Measurements from ENCODE around the gene RSPO1. TPM values are rescaled to one million over a fixed set of nuclear protein-coding genes. Genes with fewer than 3 reads are reported as not detected.

RSPO1 gene
- polyA plus RNA-seq, 1 donor (not counting 4 experiments of a cell fraction or from before 2014, with no cell fraction given): not detected

DNA sequence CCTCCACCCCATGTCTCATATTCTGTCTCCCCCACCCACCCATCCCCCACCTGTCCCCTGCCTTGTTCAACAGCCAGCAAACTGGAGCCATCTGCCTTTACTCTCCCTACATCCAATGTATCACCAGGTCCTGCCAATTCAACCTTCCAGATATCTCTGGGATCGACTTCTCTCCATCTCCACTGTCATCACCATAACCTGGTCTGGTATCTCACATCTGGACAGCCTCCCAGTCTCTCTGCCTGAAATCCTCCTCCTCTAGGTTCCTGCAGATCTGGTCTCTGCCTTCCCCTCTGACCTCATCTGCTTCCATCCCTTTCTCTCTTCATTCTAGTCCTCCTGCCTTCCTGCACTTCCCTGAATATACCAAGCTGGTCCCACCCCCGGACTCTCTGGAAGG lies 35.4 kb upstream of the RSPO1 start:
- no peak for FAIRE-seq
- Histone ChIP-seq H3K4me2 (ENCODE audit: control insufficient read depth, extremely low read depth, insufficient read depth, low read depth, low read length) (no peak overlapping the region), H4K20me1 (ENCODE audit: control insufficient read depth, extremely low read depth, insufficient read depth, low read length) (no peaks in the 10 kb centered on the region), H3K4me3 (ENCODE audit: control insufficient read depth in 2 of 3, extremely low read depth in 1 of 3, insufficient read depth in 2 of 3, low read depth in 1 of 3, low read length in 3 of 3) (no peak overlapping the region), H3K9ac (ENCODE audit: control insufficient read depth, extremely low read depth, insufficient read depth, low read length) (no peak overlapping the region), H3K27ac (ENCODE audit: control insufficient read depth, insufficient read depth, low read length) (no peak overlapping the region), H3K9me3 (ENCODE audit: control insufficient read depth, low read depth, low read length) (no peaks in the 10 kb centered on the region), H2AFZ (ENCODE audit: control insufficient read depth, low read length) (no peak overlapping the region), H3K27me3 (ENCODE audit: control insufficient read depth, extremely low read depth, insufficient read depth, low read length) (peaks cover 26% of the 10 kb centered on the region), H3K36me3 (ENCODE audit: control insufficient read depth in 2 of 2, extremely low read depth in 1 of 2, insufficient read depth in 2 of 2, low read length in 2 of 2) (no peaks in the 10 kb centered on the region), H3K9me1 (ENCODE audit: control insufficient read depth, extremely low read depth, insufficient read depth, low read length) (no peaks in the 10 kb centered on the region), H3K4me1 (ENCODE audit: control insufficient read depth, extremely low read depth, insufficient read depth, low read length) (no peaks in the 10 kb centered on the region), H3K79me2 (ENCODE audit: control insufficient read depth, insufficient read depth, low read length) (no peaks in the 10 kb centered on the region)
- no peak for TF ChIP-seq EZH2 (IDR thresholded peaks at IDR 0.05; ENCODE audit: low read length)
- TF ChIP-seq, protein P1, sequence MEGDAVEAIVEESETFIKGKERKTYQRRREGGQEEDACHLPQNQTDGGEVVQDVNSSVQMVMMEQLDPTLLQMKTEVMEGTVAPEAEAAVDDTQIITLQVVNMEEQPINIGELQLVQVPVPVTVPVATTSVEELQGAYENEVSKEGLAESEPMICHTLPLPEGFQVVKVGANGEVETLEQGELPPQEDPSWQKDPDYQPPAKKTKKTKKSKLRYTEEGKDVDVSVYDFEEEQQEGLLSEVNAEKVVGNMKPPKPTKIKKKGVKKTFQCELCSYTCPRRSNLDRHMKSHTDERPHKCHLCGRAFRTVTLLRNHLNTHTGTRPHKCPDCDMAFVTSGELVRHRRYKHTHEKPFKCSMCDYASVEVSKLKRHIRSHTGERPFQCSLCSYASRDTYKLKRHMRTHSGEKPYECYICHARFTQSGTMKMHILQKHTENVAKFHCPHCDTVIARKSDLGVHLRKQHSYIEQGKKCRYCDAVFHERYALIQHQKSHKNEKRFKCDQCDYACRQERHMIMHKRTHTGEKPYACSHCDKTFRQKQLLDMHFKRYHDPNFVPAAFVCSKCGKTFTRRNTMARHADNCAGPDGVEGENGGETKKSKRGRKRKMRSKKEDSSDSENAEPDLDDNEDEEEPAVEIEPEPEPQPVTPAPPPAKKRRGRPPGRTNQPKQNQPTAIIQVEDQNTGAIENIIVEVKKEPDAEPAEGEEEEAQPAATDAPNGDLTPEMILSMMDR (optimal IDR thresholded peaks at IDR 0.05 in 1 of 3, IDR thresholded peaks at IDR 0.05 in 1 of 3, conservative IDR thresholded peaks at IDR 0.05 in 1 of 3; ENCODE audit: extremely low read depth in 1 of 3, insufficient read depth in 2 of 3, low read length in 3 of 3): no peak
- no peak for DNase-seq (ENCODE audit: low read depth, low spot score)
- dilution Hi-C loops (cut with MboI; ENCODE audit: extremely low pct_ligation_motif_present, low sequenced_read_pairs): no loop called here

DNA sequence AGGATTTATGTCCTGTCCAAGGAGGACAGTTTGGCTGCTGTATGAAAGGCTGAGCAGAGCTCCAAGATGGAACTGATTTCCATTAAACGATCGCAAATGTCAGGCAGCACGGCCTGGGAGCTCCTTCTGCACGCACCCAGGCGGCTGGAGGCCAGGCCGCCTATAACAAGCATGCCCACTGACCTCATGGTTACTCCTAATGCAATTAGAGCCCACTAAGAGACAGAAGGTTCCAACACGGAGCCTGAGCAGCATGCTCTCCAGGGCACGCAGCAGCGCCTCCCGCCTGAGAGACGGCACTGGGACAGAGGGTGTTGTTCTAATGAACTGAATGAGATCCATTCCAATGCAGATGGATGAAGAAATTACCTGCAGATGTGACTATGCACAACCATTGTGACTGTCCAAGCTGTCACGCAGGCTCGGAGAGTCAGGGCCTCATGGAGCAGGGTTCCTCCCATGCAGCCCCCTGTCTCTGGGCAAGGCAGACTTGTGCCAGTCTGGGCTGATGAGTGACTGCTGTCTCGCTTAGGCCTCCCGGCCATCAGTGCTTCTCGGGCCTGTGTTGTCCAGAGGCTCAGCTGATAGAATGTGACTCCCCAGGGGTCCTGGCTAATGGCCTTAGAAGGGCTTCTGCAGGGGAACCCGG lies 32.5 kb upstream of the RSPO1 start:
- H3K9me1 ChIP-seq (ENCODE audit: control insufficient read depth, extremely low read depth, insufficient read depth, low read length): no peaks in the 10 kb centered on the region
- H3K4me2 ChIP-seq (ENCODE audit: control insufficient read depth, extremely low read depth, insufficient read depth, low read depth, low read length): no peak overlapping the region
- DNase-seq (ENCODE audit: low read depth, low spot score) (no peak), FAIRE-seq (no peak)
- no peak for TF ChIP-seq EZH2 (IDR thresholded peaks at IDR 0.05; ENCODE audit: low read length)
- TF ChIP-seq, protein P1 (optimal IDR thresholded peaks at IDR 0.05 in 1 of 3, IDR thresholded peaks at IDR 0.05 in 1 of 3, conservative IDR thresholded peaks at IDR 0.05 in 1 of 3; ENCODE audit: extremely low read depth in 1 of 3, insufficient read depth in 2 of 3, low read length in 3 of 3): no peak
- H2AFZ ChIP-seq (ENCODE audit: control insufficient read depth, low read length): no peak overlapping the region
- no peak overlapping the region for H3K27ac ChIP-seq (ENCODE audit: control insufficient read depth, insufficient read depth, low read length)
- no peak overlapping the region for H3K4me3 ChIP-seq (ENCODE audit: control insufficient read depth in 2 of 3, extremely low read depth in 1 of 3, insufficient read depth in 2 of 3, low read depth in 1 of 3, low read length in 3 of 3)
- H3K36me3 ChIP-seq (ENCODE audit: control insufficient read depth in 2 of 2, extremely low read depth in 1 of 2, insufficient read depth in 2 of 2, low read length in 2 of 2): no peaks in the 10 kb centered on the region
- no peak overlapping the region for H3K9ac ChIP-seq (ENCODE audit: control insufficient read depth, extremely low read depth, insufficient read depth, low read length)
- no peaks in the 10 kb centered on the region for H4K20me1 ChIP-seq (ENCODE audit: control insufficient read depth, extremely low read depth, insufficient read depth, low read length)
- H3K4me1 ChIP-seq (ENCODE audit: control insufficient read depth, extremely low read depth, insufficient read depth, low read length): peaks cover under 1% of the 10 kb centered on the region
- H3K9me3 ChIP-seq (ENCODE audit: control insufficient read depth, low read depth, low read length): no peaks in the 10 kb centered on the region
- dilution Hi-C loops (cut with MboI; ENCODE audit: extremely low pct_ligation_motif_present, low sequenced_read_pairs): no loop called here
- no peaks in the 10 kb centered on the region for H3K79me2 ChIP-seq (ENCODE audit: control insufficient read depth, insufficient read depth, low read length)
- peaks cover 20% of the 10 kb centered on the region for H3K27me3 ChIP-seq (ENCODE audit: control insufficient read depth, extremely low read depth, insufficient read depth, low read length)

All from keratinocyte (primary cell).